ENCODE measurements around the gene PRRX1. TPM values are rescaled to one million over a fixed set of nuclear protein-coding genes. Genes with fewer than 3 reads are reported as not detected.

Gene PRRX1
- total RNA-seq, 1 donor from 2014 or later = 0.64 TPM

- DNase-seq (ENCODE audit: low read depth in 2 of 2) = peak in 1 of 2 donors; percentile 42
Observed at GRCh38 chr1:170664828-170665612, 1.1 kb downstream of the PRRX1 start.

GRCh38 chr1:170665629-170666028, 1.7 kb downstream of the PRRX1 start:
- DNase-seq (ENCODE audit: low read depth in 2 of 2) = no peak

- no peak for DNase-seq (ENCODE audit: low read depth in 2 of 2)
Observed at GRCh38 chr1:170666541-170667254, 2.8 kb downstream of the PRRX1 start.

- DNase-seq (ENCODE audit: low read depth in 2 of 2) = no peak
Observed at GRCh38 chr1:170668209-170669106, 4.5 kb downstream of the PRRX1 start.

- no peak for DNase-seq (ENCODE audit: low read depth in 2 of 2)
Observed at GRCh38 chr1:170669107-170669445, 5.1 kb downstream of the PRRX1 start.

GRCh38 chr1:170669586-170670530, 5.9 kb downstream of the PRRX1 start:
- DNase-seq (ENCODE audit: low read depth in 2 of 2) = no peak

GRCh38 chr1:170670802-170671628, 7.1 kb downstream of the PRRX1 start:
- DNase-seq (ENCODE audit: low read depth in 2 of 2) = peak in 1 of 2 donors; percentile 36

GRCh38 chr1:170671629-170671963, 7.7 kb downstream of the PRRX1 start:
- no peak for DNase-seq (ENCODE audit: low read depth in 2 of 2)

- DNase-seq (ENCODE audit: low read depth in 2 of 2) = no peak
Observed at GRCh38 chr1:170672316-170672715, 8.4 kb downstream of the PRRX1 start.

GRCh38 chr1:170674239-170674638, 10.3 kb downstream of the PRRX1 start:
- DNase-seq (ENCODE audit: low read depth in 2 of 2) = no peak

GRCh38 chr1:170674986-170675385, 11.1 kb downstream of the PRRX1 start:
- DNase-seq (ENCODE audit: low read depth in 2 of 2) = no peak

GRCh38 chr1:170675865-170676264, 11.9 kb downstream of the PRRX1 start:
- no peak for DNase-seq (ENCODE audit: low read depth in 2 of 2)

GRCh38 chr1:170676628-170677027, 12.7 kb downstream of the PRRX1 start:
- no peak for DNase-seq (ENCODE audit: low read depth in 2 of 2)

- DNase-seq (ENCODE audit: low read depth in 2 of 2) = no peak
Observed at GRCh38 chr1:170678027-170678600, 14.2 kb downstream of the PRRX1 start.

- no peak for DNase-seq (ENCODE audit: low read depth in 2 of 2)
Observed at GRCh38 chr1:170680428-170680827, 16.5 kb downstream of the PRRX1 start.

GRCh38 chr1:170682169-170682568, 18.2 kb downstream of the PRRX1 start:
- DNase-seq (ENCODE audit: low read depth in 2 of 2) = no peak

GRCh38 chr1:170682809-170683208, 18.9 kb downstream of the PRRX1 start:
- no peak for DNase-seq (ENCODE audit: low read depth in 2 of 2)

GRCh38 chr1:170685166-170685565, 21.2 kb downstream of the PRRX1 start:
- DNase-seq (ENCODE audit: low read depth in 2 of 2) = no peak

- no peak for DNase-seq (ENCODE audit: low read depth in 2 of 2)
Observed at GRCh38 chr1:170686291-170686690, 22.4 kb downstream of the PRRX1 start.

- no peak for DNase-seq (ENCODE audit: low read depth in 2 of 2)
Observed at GRCh38 chr1:170687621-170688020, 23.7 kb downstream of the PRRX1 start.

Measured in dermis microvascular lymphatic vessel endothelial cell (primary cell).